Smooth muscle cell (in vitro differentiated cells): ENCODE data around the gene SUSD3. TPM values are rescaled to one million over a fixed set of nuclear protein-coding genes. Genes with fewer than 3 reads are reported as not detected.
A peak's percentile ranks its signal among the peaks of the same experiment; 100 is the strongest.

ENCODE experiments used
- DNase-seq: peaks from one replicate; lab custom pipeline; 2025; ENCODE audit not compliant: unreplicated experiment; lab: John Stamatoyannopoulos, UW
- H2AFZ ChIP-seq: fragments of 200-600 bp; sonication (generic); 2 replicates; pipeline ENCODE4 v1.6.0; 2016; ENCODE audit warnings: antibody characterized with exemption, low read depth, mild to moderate bottlenecking
- H3F3A ChIP-seq: fragments of 200-600 bp; sonication (generic); 2 replicates; pipeline ENCODE4 v1.6.0; 2017; ENCODE audit warnings: antibody characterized with exemption, low read depth
- H3K27ac ChIP-seq: fragments of 200-600 bp; sonication (generic); 2 replicates; pipeline ENCODE4 v1.5.1; 2016; ENCODE audit warnings: low read depth, mild to moderate bottlenecking
- H3K27me3 ChIP-seq: fragments of 200-600 bp; sonication (generic); 2 replicates; pipeline ENCODE4 v1.6.1; 2016; ENCODE audit warnings: low read depth, mild to moderate bottlenecking
- H3K36me3 ChIP-seq: fragments of 200-600 bp; sonication (generic); 2 replicates; pipeline ENCODE4 v1.5.1; 2016; ENCODE audit warnings: low read depth
- H3K4me1 ChIP-seq: fragments of 200-600 bp; sonication (generic); 2 replicates; pipeline ENCODE4 v1.5.1; 2016; ENCODE audit warnings: low read depth
- H3K4me2 ChIP-seq: fragments of 200-600 bp; sonication (generic); 2 replicates; pipeline ENCODE4 v1.6.0; 2016; ENCODE audit warnings: mild to moderate bottlenecking
- H3K4me3 ChIP-seq: fragments of 200-600 bp; sonication (generic); 2 replicates; pipeline ENCODE4 v1.5.1; 2016; ENCODE audit warnings: mild to moderate bottlenecking
- H3K79me2 ChIP-seq: fragments of 200-600 bp; sonication (generic); 2 replicates; pipeline ENCODE4 v1.6.0; 2016; ENCODE audit warnings: low read depth, mild to moderate bottlenecking
- H3K9ac ChIP-seq: fragments of 200-600 bp; sonication (generic); 2 replicates; pipeline ENCODE4 v1.6.0; 2016; ENCODE audit warnings: low read depth
- H3K9me3 ChIP-seq: fragments of 200-600 bp; sonication (generic); replicated peaks from 2 replicates; pipeline ENCODE4 v1.5.1; 2016; ENCODE audit warnings: low read depth
- H4K20me1 ChIP-seq: fragments of 200-600 bp; sonication (generic); 2 replicates; pipeline ENCODE4 v1.6.0; 2016; ENCODE audit warnings: low read depth
- CTCF ChIP-seq: fragments of 200-600 bp; sonication (generic); IDR thresholded peaks from 2 replicates; pipeline ENCODE4 v1.5.1; 2017; ENCODE audit warnings: borderline replicate concordance, mild to moderate bottlenecking, antibody characterized with exemption; ENCODE audit not compliant: insufficient read depth, poor library complexity, severe bottlenecking
- WGBS: methylation state at CpG from one replicate; pipeline ENCODE4 v1.1.7; 2016; ENCODE audit warnings: low lambda C conversion rate; 5-methylcytosine and 5-hydroxymethylcytosine counted together
- polyA plus RNA-seq: library from polyadenylated mRNA; unstranded; fragments of >200 nt; fragmentation: Nextera tagmentation; extraction: Ambion mirVana; gene quantifications from 2 replicates; pipeline ENCODE4 v1.2.1, GENCODE V29; 2016
- total RNA-seq: library from RNA; depleted of rRNA; stranded (reverse); fragments of >200 nt; gene quantifications from 2 replicates; pipeline ENCODE4 v1.2.3, GENCODE V29; 2014

Gene SUSD3
- total and polyA plus RNA-seq, 2 experiments from 2014 or later = 0.34 TPM; not detected in 1

GRCh38 chr9:93057042-93057702 lies 1.3 kb upstream of the SUSD3 start:
- H4K20me1 ChIP-seq = no peaks in the 10 kb centered on the region
- no peak overlapping the region for H3K27ac ChIP-seq
- DNase-seq = no peak
- H3K4me3 ChIP-seq = no peak overlapping the region
- H3K9me3 ChIP-seq = no peaks in the 10 kb centered on the region
- H3K4me2 ChIP-seq = no peak overlapping the region
- no peak overlapping the region for H2AFZ ChIP-seq
- TF ChIP-seq CTCF = no peak
- no peaks in the 10 kb centered on the region for H3F3A ChIP-seq
- 86% methylated on average over 8 of the region's 8 CpGs for WGBS
- H3K4me1 ChIP-seq = peaks cover 8% of the 10 kb centered on the region
- H3K36me3 ChIP-seq = no peaks in the 10 kb centered on the region
- H3K79me2 ChIP-seq = no peaks in the 10 kb centered on the region
- H3K27me3 ChIP-seq = no peaks in the 10 kb centered on the region
- H3K9ac ChIP-seq = no peak overlapping the region

- no peaks in the 10 kb centered on the region for H3F3A ChIP-seq
- peaks cover 8% of the 10 kb centered on the region for H3K4me1 ChIP-seq
- H3K4me2 ChIP-seq = peak overlapping the region; percentile 85
- no peak for TF ChIP-seq CTCF
- H3K79me2 ChIP-seq = no peaks in the 10 kb centered on the region
- H3K4me3 ChIP-seq = no peak overlapping the region
- no peaks in the 10 kb centered on the region for H4K20me1 ChIP-seq
- no peak overlapping the region for H2AFZ ChIP-seq
- no peaks in the 10 kb centered on the region for H3K36me3 ChIP-seq
- no peak overlapping the region for H3K9ac ChIP-seq
- H3K27ac ChIP-seq = no peak overlapping the region
- DNase-seq = no peak
- WGBS = 70% methylated on average over 14 of the region's 14 CpGs
- H3K9me3 ChIP-seq = no peaks in the 10 kb centered on the region
- H3K27me3 ChIP-seq = no peaks in the 10 kb centered on the region
Measured at GRCh38 chr9:93057703-93058354, 672 bp upstream of the SUSD3 start.

GRCh38 chr9:93059011-93059714 lies 662 bp downstream of the SUSD3 start:
- TF ChIP-seq CTCF = no peak
- Histone ChIP-seq H4K20me1 (no peaks in the 10 kb centered on the region), H3K79me2 (no peaks in the 10 kb centered on the region), H3F3A (no peaks in the 10 kb centered on the region), H3K4me1 (peaks cover 2% of the 10 kb centered on the region), H3K9ac (no peak overlapping the region), H3K4me3 (peak overlapping the region; percentile 45), H3K27me3 (no peaks in the 10 kb centered on the region), H3K27ac (no peak overlapping the region), H2AFZ (peak overlapping the region; percentile 24), H3K4me2 (peak overlapping the region; percentile 85), H3K36me3 (no peaks in the 10 kb centered on the region), H3K9me3 (no peaks in the 10 kb centered on the region)
- WGBS = 40% methylated on average over 48 of the region's 53 CpGs
- DNase-seq = no peak
